GM21825 (cell line): ENCODE results near the gene PIEZO2.
"Not testable (repeated sequence)": the region's sequence is repeated elsewhere in the genome, so short reads cannot be mapped to it uniquely, and the experiment has no call there.

Experiments used
- ATAC-seq: cut with Tn5 transposase; IDR thresholded peaks from one replicate; pipeline ENCODE4 v1.9.1; 2021; ENCODE audit warnings: mild to moderate bottlenecking, moderate library complexity; ENCODE audit not compliant: unreplicated experiment

Gene PIEZO2

DNA sequence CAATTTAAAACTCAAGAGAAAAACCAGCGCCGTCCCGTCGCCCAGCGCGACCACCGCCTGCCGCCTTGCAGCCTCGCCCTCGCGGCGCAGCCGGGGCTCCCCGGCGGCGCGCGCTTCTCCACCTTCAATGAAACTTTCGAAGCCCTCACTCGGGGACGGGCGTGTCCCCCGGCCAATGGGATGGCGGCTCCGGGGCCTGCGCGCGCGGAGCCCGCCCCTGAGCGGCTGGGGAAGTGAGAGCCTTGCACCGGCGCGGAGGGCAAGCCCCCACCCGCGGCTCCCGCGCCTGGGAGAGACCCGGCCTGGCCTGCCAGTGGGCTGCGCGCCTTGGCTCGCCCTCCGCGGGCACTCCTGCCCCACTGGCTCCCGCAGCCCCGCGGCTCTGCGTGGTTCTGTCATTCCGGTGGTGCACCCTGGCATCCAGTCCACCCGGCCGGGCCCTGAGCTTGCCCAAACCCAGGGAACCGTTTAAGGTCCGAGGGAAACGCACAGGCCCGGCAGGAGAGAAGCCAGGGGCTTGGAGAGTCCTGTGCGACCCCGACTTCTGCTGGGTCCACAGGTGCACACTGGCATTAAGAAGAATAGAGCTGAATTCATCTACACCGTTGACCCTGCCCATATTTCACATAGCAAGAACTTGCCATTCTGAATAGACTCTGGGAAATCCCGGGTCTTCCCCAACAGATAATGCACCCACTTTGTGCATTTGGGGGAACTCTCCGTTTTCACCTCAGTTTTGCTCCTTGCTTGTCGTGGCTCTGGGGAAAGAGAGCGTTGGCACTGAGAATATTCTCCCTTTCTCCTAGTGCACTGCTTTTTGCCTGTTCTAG is at the start of gene PIEZO2:
TSS of gene PIEZO2 (minus strand) at position 129 of the 830 bp plus-strand sequence. CDS start 981 bp downstream, outside the sequence.
- ATAC-seq = peak; percentile 82

DNA sequence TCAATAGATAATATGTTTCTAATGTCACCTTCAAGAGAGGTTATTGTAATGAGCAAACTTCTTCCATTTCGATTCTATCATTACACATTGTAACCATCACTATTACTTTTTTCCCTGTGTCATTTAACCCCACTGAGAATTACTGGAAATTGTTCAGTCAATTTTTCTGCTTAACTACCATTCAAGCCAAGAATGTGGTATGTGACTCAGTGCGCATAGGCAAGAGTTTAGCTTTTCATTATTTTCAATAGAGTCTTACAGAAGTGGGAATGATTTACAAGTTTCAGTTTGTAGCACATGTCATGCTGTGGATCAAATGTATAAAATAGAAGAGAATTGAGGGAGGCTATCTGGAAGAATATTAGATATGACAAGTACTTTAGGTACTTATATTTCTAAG is 34.3 kb upstream of the PIEZO2 start:
- no peak for ATAC-seq

DNA sequence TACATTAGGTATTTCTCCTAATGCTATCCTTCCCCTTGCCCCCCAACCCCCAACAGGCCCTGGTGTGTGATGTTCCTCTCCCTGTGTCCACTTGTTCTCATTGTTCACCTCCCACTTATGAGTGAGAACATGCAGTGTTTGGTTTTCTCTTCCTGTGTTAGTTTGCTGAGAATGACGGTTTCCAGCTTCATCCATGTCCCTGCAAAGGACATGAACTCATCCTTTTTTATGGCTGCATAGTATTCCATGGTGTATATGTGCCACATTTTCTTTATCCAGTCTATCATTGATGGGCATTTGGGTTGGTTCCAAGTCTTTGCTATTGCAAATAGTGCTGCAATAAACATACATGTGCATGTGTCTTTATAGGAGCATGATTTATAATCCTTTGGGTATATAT is 32.3 kb upstream of the PIEZO2 start:
- not testable (repeated sequence) for ATAC-seq

DNA sequence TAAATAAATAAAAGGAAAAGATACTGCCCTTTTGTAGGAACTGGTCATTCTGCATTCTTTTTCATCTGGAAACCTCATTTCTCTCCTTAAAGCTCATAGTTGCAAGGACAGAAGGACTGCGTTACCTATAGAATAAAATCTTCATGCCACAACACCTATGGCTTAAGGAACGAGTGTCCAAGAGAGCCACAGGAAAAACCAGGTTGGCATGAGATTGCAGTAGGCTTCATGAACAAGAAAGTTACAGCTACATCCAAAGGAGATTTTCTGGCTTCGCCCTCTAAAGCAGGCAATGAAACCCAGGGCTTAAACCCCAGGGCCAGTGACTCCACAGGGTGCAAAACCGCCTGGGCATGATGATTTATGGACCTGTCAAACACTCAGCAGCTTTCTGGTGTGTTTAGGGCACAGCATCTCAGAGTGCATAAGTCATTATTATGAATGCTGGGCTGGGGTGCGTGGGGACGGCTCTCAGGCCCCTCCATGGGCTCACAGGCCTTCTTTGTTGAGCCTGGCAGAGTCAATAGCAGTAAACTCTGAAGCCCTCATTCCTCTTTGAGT is 30.7 kb upstream of the PIEZO2 start:
- ATAC-seq = no peak

DNA sequence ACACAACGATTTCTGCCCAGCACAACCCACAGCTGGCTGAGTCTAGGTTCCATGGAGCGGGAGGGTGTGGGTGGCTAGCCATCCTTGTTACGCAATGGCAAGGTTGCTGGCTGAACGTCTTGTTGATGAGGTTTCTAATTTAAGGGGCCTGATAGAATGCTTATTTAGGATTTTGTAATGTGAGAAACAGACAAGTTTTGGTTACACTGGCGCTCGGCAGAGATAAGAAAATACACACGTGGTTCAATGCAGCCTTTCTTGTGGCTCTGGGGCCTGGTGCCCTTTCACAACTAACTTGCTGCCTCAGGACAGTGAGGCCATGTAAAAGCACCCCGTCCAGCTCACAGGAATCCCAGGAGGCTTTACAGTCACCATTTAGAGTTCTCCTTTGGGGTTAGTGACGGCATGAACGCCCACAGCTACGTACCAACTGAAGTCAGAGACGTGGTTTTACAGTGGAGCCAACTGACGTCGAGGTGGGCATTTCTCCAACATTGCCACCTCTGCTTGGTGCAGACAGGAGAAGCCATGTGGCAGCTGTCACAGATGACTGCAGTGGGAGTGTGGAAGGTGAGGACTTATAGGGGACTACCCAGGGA is 29.7 kb upstream of the PIEZO2 start:
- ATAC-seq = no peak

DNA sequence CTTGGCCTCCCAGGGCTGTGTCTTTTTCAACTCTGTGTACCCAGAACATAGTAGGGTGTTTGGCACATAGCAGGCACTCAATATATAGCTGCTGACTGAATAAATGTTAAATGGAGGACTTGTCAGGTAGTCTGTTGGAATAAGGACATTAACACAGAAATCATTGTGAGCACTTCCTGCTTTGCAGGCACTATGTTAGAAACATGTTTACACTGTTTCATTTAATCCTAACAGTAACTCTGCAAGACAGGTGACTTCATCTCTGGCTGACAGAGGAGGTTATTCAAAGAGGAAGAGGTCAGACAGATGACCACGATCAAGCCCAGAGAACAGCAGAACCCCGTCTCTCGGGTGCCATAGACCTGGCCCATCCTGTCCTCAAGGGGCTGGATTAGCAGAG is 28.0 kb upstream of the PIEZO2 start:
- no peak for ATAC-seq

DNA sequence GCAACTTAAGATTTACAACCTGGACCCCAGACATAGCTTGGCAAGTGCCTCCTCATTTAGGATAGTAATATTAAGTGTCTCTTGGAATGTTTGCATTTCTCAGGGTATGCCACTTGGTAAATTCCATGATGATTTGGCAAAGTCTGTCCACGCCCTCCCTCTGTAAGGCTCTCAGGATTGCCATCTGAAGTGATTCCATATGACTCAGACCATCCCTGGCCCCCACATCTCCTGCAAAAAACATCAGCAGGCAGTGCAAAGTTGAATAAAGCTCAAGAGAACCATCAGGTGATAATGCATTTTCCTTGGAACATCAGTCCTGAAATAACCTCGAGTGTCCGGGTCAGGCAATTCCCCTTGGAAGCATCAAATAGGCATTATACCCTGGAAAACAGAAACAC is 27.1 kb upstream of the PIEZO2 start:
- no peak for ATAC-seq

DNA sequence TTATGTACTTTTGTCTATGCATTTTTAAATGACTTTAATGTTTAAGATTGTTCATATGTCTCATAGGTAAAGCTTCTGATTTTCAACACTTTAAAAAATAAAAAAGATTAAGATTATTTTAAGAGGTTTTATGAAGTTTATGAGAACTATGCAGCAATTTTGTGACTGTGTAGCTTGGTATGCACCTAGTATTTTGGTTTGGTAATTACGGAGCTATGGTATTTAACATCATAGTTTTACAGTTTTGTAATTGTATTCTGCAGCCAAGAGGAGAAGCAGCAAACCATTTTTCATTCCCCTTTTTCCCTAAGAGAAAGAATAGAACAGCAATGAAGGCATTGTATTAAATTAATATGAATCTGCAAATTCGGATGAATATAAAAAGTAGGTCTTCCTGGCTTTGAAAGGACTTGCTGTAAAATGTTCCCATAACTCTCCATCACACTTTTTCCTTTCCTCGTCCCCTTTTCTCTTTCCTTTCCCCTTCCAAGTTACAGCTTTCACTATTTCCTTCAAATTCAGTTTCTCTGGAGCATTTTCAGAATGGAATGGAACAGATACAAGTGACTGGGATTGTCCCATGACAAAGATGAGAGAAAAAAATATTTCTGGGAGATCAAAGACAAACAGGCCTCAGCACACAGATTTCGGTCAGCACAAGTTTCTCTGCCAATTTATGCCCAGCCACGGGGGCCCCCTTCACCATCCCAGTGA is 26.1 kb upstream of the PIEZO2 start:
- ATAC-seq = no peak

DNA sequence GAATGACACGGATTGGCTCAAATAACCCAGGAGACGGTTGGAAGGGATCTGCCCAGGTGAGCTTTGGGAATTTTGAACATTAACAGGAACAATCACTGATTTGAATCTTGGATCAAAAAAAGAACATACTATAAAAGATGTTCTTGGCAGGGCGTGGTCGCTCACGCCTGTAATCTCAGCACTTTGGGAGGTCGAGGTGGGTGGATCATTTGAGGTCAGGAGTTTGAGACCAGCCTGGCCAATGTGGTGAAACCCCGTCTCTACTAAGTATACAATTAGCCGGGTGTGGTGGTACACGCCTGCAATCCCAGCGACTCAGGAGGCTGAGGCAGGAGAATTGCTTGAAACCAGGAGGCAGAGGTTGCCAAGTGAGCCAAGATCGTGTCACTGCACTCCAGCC is 24.8 kb upstream of the PIEZO2 start:
- not testable (repeated sequence) for ATAC-seq

DNA sequence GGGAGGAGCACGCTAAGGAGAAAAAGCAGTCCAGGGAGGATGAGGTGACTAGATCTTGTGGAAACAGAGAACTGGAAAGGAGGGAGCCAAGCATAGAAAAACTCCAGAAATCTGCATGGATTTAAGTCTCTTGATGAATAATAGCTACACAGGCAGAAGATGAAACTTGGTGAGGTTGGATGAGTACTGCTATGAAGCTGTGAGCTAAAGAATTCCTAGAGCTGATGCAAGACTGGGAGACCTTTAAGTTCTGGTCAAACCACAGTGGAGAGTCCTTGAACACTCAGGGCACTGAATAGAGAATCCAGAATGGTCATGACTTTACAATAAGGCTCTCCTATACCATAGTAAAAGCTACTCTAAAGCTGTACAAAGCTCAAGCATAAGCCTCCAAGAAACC is 18.4 kb upstream of the PIEZO2 start:
- no peak for ATAC-seq

DNA sequence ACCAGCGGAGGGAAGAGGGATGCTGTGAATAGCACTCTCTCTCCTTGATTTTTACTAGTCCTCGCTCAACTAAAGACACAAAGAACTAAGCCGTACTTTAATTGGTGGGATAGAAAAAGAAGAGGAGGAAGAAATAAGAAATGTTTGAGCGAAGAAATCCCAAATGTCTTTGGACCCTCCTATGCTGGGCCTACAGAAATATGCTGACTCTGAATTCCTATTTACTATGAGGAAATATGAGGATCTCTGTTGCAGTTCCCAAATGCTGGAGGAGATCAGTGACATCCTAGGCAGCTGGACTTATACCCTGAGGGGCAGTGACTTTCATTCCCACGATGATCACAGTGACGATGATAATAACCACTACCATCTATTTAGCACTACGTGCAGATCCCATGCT is 16.6 kb upstream of the PIEZO2 start:
- ATAC-seq = no peak

DNA sequence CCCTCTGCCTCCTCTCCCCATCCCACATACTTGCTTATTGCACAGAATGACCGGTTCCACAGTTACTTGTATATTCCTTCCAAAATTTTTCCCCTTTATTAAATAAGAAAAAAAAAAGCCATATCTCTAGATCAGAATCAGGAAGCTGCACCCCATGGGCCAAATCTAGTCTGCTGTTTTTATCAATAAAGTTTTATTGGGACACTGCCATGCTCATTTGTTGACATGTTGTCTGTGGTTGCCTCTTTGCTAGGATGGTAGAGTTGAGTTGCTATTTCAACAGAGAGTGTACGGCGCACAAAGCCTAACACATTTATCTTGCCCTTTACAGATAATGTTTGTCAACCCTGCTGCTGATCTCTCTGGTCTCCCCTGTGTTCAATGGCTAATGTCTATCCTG is 15.8 kb upstream of the PIEZO2 start:
- ATAC-seq = no peak

DNA sequence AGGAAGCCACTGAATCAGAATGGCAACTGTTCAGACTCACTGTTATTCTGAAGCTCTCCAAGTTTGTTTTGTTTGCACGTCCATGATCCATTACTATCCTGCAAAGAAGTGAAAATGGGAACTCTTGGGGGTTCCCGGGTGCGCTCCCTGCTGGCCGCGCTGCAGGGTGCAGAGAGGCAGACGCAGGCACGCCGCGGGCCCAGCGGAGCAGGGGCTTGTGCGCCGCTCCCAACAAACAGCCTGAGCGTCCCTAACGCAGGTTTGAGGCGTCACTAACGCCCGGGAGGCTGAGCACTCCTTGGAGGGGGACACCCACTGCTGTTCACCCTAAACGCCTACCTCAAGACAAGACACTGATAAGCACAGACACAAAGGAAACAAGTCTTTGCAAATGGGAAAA is 14.3 kb upstream of the PIEZO2 start:
- no peak for ATAC-seq

DNA sequence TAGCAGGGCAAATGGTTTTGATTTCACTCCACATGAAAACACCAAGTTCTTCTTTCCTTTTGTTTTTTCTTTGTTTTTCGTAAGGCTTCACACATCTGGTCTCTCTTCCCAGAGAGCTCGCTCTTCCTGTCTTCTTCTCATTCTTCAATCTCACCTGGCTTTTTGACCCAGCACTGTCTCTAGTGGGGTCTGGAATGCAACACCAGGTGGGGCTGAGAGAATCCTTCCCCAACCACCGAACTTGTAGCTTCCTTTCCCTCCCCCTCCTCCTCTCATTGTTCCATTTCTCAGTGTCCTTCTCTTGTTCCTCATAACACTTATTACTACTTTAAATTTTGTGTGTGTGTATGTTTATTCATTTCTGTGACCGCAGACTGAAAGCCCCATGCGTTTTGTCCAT is 13.5 kb upstream of the PIEZO2 start:
- no peak for ATAC-seq

DNA sequence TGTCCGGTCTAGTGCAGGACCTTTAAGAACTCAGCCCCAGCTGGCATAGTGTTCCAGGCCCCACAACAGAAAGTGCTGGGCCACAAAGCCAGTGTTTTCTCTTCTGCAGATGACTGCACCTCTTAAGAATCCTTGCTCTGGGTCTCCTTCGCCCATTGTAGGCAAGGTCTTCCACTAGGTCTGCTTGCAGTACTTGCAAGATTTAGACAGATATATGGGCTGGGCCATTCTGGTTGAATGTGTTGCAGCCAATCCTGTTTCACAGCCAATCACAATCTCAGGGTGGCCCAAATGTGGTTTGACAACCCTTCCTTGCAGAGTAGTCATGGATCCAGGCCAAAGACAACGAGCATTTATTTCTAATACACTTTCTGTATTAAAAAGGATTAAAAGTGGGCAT is 13.1 kb upstream of the PIEZO2 start:
- no peak for ATAC-seq

DNA sequence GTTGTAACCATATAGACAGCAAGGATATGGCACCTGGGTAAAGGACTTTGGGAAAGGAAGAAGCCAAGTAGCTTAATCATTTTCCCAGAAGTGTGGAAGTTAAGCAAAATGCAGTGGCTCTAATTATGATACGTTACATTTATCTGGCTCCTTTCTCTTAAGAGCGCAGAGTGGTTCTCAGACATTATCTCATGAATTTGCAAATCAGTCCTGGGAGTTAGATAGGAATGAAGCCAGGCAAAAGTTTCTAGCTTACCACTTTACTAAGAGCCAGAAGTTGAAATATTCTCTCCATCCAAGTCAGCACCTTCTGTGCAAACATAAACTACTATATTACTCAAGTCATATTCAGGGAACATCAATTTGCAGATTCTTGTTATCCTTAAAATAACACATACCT is 10.9 kb upstream of the PIEZO2 start:
- ATAC-seq = no peak

DNA sequence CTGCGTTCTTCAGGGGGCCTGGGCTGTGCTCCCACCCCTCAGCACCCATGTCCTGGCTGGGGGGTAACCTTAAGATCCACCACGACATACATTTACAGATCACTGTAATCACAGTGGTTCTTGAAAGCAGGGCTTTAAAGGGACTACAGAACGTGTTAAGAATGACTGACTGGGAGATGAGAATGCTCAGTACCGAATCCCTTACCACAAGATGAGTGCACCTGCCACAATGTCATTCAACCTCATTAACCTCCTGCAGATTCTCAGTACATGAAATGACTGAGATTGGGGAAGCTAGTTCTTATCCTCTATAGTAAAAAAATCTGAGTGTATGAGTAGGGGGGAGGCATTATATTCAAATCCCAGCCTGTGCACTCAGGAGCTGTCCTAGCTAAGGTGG is 10.5 kb upstream of the PIEZO2 start:
- no peak for ATAC-seq

DNA sequence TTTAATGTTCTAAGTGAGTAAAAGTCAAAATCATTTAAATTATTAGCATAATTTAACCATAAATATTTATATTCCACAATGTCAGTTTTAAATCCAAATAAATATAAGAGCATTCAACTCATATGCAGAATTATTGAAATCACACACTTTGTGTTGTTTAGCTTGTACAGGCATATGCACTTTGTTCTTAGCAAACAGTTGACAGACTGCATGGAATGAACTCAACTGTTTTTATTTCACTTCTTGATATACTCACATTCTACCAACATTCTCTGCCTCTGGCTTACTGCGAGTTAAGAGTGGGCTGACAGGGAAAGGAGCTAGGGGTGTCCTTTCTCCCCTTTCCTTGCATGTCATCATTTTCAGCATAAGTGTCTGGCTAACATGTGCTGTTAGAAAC is 7.6 kb upstream of the PIEZO2 start:
- ATAC-seq = no peak

DNA sequence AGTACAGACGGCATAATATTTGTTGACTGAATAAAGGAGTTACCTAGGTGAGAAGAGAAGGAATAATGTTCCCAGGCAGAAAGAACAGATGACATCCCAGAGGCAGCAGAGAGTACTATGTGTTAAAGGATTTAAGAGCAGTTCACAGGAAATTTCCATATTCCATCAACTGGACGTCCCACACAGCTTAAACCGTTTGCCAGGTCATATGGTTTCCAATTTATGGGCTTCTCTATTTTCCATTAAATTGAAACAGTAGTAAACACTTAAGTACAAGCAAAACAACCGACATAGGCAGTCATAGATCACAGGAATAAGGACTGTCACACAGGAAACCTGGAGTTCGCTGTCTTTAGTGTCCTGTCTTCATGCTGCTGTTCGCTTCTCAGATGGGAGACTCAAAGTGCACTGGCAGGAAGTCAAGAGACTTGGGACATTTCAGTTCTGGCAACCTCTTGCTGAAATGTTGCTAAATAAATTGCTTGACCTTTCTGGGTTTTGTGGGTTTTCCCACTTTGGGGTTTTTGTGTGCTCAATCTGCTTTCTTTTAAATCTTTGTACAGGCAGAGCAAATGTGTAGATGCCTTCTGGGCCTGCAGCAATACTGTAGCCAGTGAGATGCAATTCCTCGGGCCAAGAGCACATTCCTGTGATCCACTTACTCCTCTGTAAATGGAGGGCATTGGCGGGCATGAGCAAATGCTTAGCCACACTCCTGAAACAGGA is 5.8 kb upstream of the PIEZO2 start:
- no peak for ATAC-seq

DNA sequence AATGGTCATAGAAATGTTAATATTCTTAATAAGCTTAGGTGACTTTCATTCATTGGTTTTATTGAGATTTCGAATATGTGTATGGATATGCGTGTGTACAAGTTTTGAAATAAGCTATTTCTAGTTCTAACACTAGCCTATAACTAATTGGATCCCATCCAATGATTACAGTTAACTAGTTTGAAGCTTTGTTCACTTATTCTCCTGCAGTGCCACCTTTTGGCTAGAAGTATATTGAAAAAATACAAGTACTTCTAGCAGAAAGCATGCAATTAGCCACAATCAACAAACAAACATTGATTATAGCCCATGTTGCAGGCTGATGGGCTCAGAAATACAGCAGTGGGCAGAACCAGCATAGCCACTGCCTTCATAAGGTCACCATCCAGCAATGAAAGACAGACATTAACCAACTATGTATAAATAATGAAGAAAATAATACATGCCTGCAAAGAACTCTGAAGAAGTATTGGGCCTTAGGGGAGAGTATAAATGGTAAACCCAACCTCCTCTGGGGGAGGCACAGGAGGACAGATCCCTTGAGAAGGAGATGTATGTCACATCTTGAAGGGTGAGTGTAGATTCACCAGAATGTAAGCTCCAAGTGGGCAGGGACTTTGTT is 5.1 kb upstream of the PIEZO2 start:
- ATAC-seq = no peak

DNA sequence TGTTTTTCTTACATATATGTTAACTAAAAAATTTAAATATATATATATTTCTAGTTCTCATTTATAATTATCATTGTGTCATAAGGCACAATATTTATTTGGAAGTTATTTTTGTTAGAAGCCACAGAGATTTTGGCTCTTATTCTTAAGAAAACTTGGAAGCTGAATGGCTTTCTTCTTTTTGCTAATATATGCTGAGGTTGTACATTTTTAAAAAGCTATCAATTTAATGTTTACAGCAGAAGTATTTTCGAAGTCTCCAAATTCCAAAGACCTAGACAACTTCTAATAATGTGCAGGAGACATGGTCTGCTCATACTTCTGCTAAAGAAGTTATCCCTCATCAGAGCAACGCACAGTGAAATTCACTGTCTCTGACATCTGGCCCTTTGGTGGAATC is 3.7 kb upstream of the PIEZO2 start:
- ATAC-seq = no peak
